ENCODE results near the gene ALDH1L2.

GRCh38 chr12:105113094-105113493, 28.8 kb upstream of the ALDH1L2 start:
- no peak for TF ChIP-seq CTCF (IDR thresholded peaks at IDR 0.05)
- TF ChIP-seq POLR2A (IDR thresholded peaks at IDR 0.05), result no peak
